Adrenal gland (tissue), 12 donors: ENCODE results near the gene BIRC7. TPM values are rescaled to one million over a fixed set of nuclear protein-coding genes. Genes with fewer than 3 reads are reported as not detected.

ENCODE experiments used
- DNase-seq, 7 donors: peaks; one replicate each; pipeline ENCODE4 v3.0.0-alpha.2; 2019 to 2020
- H3K27ac ChIP-seq, 5 donors: fragments of 200-600 bp; sonication (generic) in 4 of 5; 1 replicate in 3 of 5; 2 replicates in 2 of 5; pipeline versions ENCODE4 v1.5.1 to v1.8.0; 2016 to 2020; ENCODE audit warnings: mild to moderate bottlenecking in 1 of 5
- H3K27me3 ChIP-seq: fragments of 200-600 bp; 2 replicates; pipeline ENCODE4 v1.8.0; 2021
- H3K36me3 ChIP-seq, 2 donors: fragments of 200-600 bp; replicated peaks in 1 of 2; 1 replicate in 1 of 2; 2 replicates in 1 of 2; pipeline versions ENCODE4 v1.5.1 to v1.8.0; 2018 to 2022
- H3K4me1 ChIP-seq, 2 donors: fragments of 200-600 bp; replicated peaks in 1 of 2; 1 replicate in 1 of 2; 2 replicates in 1 of 2; pipeline versions ENCODE4 v1.5.1 to v1.8.0; 2018 to 2021
- H3K4me3 ChIP-seq, 4 donors: fragments of 200-600 bp; sonication (generic) in 3 of 4; one replicate each; pipeline ENCODE4 v1.5.1; 2016 to 2018
- H3K9me3 ChIP-seq, 3 donors: fragments of 200-600 bp; sonication (generic) in 1 of 3; replicated peaks in 1 of 3; 1 replicate in 2 of 3; 2 replicates in 1 of 3; pipeline versions ENCODE4 v1.5.1 to v1.8.0; 2016 to 2021
- POLR2A ChIP-seq, 2 donors: fragments of 450-650 bp; IDR thresholded peaks; one replicate each; pipeline ENCODE4 v1.6.1; 2017; ENCODE audit warnings: antibody characterized with exemption in 2 of 2, mild to moderate bottlenecking in 2 of 2, moderate library complexity in 1 of 2
- WGBS, 4 donors: extraction: QIAGEN DNeasy Blood & Tissue Kit in 2 of 4; methylation state at CpG; one replicate each; pipeline versions ENCODE4 v1.1.5 to v1.1.7; 2013 to 2017; 5-methylcytosine and 5-hydroxymethylcytosine counted together
- intact Hi-C, 2 donors: fragments of 100-400 bp; cut with DNase I; formaldehyde crosslinking; loops; one replicate each; pipeline versions ENCODE4 v1.14.1 to v1.15.0; 2022 to 2023
- polyA plus RNA-seq, 3 donors: library from polyadenylated mRNA; stranded (reverse); fragments of 200-250 nt in 2 of 3; fragments of 350-450 nt in 1 of 3; fragmentation: Illumina TruSeq in 1 of 3; extraction: RNeasy Lipid Tissue Mini Kit (QIAGEN cat#74804) in 1 of 3; gene quantifications; one replicate each; pipeline ENCODE4 v1.2.3, GENCODE V29; 2013 to 2014
- total RNA-seq, 9 donors: library from RNA; depleted of rRNA in 4 of 9; stranded (reverse); fragments of >200 nt in 4 of 9; fragments of 120-200 nt in 1 of 9; fragmentation: NEBNext Ultra II Directional in 1 of 9; extraction: Animal tissue kit (Norgen Biotek cat#: 25700) in 1 of 9; gene quantifications; one replicate each; pipeline versions ENCODE4 v1.1.0 to v1.2.4, GENCODE V29; 2013 to 2023
- TF ChIP-seq, protein P1 (sequence below), 6 experiments: fragments of 450-650 bp in 4 of 6; fragments of 200-600 bp in 2 of 6; sonication (generic) in 1 of 6; IDR thresholded peaks; 1 replicate in 5 of 6; 2 replicates in 1 of 6; pipeline versions ENCODE4 v1.5.1 to v1.8.0; 2016 to 2021; ENCODE audit warnings: antibody characterized with exemption in 6 of 6, mild to moderate bottlenecking in 2 of 6, moderate library complexity in 1 of 6
- donor health status: healthy with polysubstance abuse.
- donor health status: Bipolar disorder and iron deficiency.
- donor health status: DM: yes; HTN: yes; CAD: no.
- donor health status: DM: no; HTN: no; CAD: no.
- donor health status: DM: no; HTN: no; CAD: no.
- donor health status: DM: yes; HTN: yes; CAD: no.

Gene BIRC7
- total and polyA plus RNA-seq, 12 donors = 0.28 to 117 (median 1.1) TPM; not detected in 5

DNA sequence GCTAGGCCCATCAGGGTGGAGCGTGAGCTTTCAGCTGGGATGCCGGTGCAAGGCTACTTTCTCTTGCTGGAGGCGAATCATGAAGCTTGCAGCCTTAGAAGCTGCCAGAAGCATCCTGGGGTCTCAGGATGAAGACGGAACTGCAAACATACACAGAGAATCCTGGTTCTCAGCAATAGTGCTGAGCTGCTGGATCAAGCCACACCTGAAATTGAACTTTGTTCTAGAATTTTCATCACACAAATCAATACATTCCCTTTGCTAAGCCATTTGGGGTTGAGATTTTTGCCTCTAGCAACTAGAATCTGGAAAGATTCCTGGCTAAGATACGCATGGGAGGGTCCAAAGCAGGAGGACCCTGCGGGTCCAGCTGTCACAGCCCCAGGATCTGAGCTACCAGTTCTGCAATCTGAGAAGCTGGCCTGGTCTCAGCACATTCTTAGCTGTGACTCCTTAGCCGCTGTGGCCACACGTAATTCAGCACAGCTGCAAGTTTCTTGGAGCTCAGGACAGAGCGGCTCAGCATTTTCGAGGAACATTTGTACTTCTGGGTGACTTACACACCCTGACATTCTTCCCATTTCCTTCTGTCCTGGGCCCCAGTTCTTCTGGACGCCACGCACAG is 30.3 kb downstream of the BIRC7 start:
- no peaks in the 10 kb centered on the region for H3K9me3 ChIP-seq
- intact Hi-C loops = no loop called here
- 56 to 69% (median 65%) methylated on average over 5 to 12 of the region's 12 CpGs for WGBS, 4 donors
- no peak overlapping the region for H3K4me3 ChIP-seq
- H3K4me1 ChIP-seq = no peaks in the 10 kb centered on the region
- DNase-seq = no peak
- no peak overlapping the region for H3K27ac ChIP-seq
- no peaks in the 10 kb centered on the region for H3K36me3 ChIP-seq
- TF ChIP-seq POLR2A (IDR thresholded peaks at IDR 0.05) = no peak
- TF ChIP-seq, protein P1, sequence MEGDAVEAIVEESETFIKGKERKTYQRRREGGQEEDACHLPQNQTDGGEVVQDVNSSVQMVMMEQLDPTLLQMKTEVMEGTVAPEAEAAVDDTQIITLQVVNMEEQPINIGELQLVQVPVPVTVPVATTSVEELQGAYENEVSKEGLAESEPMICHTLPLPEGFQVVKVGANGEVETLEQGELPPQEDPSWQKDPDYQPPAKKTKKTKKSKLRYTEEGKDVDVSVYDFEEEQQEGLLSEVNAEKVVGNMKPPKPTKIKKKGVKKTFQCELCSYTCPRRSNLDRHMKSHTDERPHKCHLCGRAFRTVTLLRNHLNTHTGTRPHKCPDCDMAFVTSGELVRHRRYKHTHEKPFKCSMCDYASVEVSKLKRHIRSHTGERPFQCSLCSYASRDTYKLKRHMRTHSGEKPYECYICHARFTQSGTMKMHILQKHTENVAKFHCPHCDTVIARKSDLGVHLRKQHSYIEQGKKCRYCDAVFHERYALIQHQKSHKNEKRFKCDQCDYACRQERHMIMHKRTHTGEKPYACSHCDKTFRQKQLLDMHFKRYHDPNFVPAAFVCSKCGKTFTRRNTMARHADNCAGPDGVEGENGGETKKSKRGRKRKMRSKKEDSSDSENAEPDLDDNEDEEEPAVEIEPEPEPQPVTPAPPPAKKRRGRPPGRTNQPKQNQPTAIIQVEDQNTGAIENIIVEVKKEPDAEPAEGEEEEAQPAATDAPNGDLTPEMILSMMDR (IDR thresholded peaks at IDR 0.05) = no peak
- no peaks in the 10 kb centered on the region for H3K27me3 ChIP-seq

DNA sequence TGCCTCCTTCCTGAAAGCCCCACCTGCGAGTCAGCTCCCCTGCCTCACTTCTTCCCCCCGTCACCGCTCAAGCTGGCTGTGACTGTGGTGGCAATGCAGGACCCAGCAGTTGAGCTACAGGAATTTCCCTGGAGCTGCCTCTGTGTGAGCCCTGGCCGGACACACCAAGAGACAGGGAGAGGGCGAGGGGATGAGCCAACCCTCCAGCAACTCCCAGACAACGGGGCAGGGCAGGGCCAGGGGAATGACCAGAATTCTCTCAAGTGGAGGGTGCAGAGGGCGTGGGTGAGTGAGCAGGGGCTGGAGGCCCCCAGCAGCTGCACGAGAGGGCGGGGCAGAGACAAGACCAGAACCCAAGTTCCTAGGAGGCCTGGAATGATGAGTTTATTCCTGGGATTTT is 32.0 kb downstream of the BIRC7 start:
- DNase-seq = no peak
- no peak overlapping the region for H3K4me3 ChIP-seq
- TF ChIP-seq, protein P1 (IDR thresholded peaks at IDR 0.05) = no peak
- TF ChIP-seq POLR2A (IDR thresholded peaks at IDR 0.05) = no peak
- 61 to 67% (median 62%) methylated on average over 9 of the region's 9 CpGs for WGBS, 4 donors
- no peak overlapping the region for H3K27ac ChIP-seq
- intact Hi-C loops = no loop called here
- peaks cover 0 to 4% of the 10 kb centered on the region in 2 donors for H3K4me1 ChIP-seq
- no peaks in the 10 kb centered on the region for H3K27me3 ChIP-seq
- H3K9me3 ChIP-seq = no peaks in the 10 kb centered on the region
- no peaks in the 10 kb centered on the region for H3K36me3 ChIP-seq

DNA sequence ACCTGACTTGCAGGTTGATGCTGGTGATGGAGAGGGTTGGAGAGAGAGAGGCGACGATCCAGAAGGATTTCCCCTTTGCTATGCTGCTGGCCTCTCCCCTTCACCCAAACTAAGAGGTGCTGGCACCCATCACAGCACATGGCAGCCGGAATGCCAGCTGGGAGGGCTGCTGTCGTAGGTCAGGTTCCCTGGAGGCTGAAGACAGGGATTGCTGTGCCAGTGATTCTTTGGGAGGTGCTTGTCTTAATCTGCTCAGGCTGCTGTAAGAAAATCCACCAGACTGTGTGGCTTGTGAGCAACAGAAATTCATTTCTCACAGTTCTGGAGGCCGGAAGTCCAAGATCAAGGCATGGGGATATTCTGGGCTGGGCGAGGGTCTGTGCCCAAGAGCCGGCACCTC is 32.6 kb downstream of the BIRC7 start:
- TF ChIP-seq, protein P1 (IDR thresholded peaks at IDR 0.05) = no peak
- TF ChIP-seq POLR2A (IDR thresholded peaks at IDR 0.05) = no peak
- WGBS, 4 donors = 61 to 74% (median 71%) methylated on average over 5 to 7 of the region's 7 CpGs
- Histone ChIP-seq H3K4me1 (peaks cover 2 to 4% of the 10 kb centered on the region in 2 donors), H3K36me3 (no peaks in the 10 kb centered on the region), H3K27me3 (no peaks in the 10 kb centered on the region), H3K4me3 (no peak overlapping the region), H3K9me3 (no peaks in the 10 kb centered on the region), H3K27ac (no peak overlapping the region)
- DNase-seq = no peak
- intact Hi-C loops = no loop called here

DNA sequence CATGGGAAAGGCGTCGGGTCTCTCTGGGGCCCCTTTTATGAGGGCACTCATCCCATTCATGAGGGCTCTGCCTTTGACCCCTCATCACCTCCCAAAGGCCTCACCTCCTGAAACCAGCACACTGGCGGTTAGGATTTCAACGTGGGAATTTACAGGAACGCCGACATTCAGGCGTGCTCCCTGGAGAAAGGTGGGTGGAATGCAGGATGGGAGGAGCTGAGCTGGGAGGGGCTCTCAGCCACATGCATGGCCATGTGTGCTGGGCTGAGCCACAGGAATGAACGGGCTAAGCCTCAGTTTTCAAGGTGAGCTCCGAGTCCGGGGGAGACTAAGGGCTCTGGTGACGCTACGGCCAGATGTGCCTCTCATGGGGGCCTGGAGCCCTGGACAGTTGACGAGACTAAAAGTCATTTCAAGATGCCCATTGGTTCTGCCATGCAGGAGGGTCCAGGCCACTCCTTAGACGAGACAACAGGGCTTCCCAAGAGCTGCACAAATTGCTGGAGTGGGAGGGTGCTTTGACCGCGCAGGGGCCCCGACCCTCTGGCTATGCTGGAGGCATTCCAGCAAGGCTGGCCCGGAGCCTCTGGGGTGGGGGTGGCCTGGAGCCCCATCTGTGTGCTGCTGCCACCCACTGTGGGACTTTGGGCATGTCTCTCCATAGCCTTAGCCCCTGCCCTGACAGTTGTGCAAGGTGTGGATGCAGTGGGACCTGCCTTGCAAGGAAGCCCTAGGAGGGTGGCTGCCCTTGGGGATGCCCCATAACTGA is 33.1 kb downstream of the BIRC7 start:
- intact Hi-C loops = no loop called here
- no peak overlapping the region for H3K27ac ChIP-seq
- 26 to 44% (median 39%) methylated on average over 10 to 18 of the region's 18 CpGs for WGBS, 4 donors
- no peaks in the 10 kb centered on the region for H3K36me3 ChIP-seq
- no peaks in the 10 kb centered on the region for H3K9me3 ChIP-seq
- TF ChIP-seq POLR2A (IDR thresholded peaks at IDR 0.05) = no peak
- TF ChIP-seq, protein P1 (IDR thresholded peaks at IDR 0.05) = no peak
- DNase-seq = no peak
- no peak overlapping the region for H3K4me3 ChIP-seq
- peaks cover 8 to 10% of the 10 kb centered on the region in 2 donors for H3K4me1 ChIP-seq
- no peaks in the 10 kb centered on the region for H3K27me3 ChIP-seq
